GM19467 (cell line): Measurements from ENCODE around the gene NOC2L.

Source experiments
- ATAC-seq: cut with Tn5 transposase; IDR thresholded peaks from one replicate; pipeline ENCODE4 v1.9.1; 2021; ENCODE audit warnings: mild to moderate bottlenecking, moderate library complexity; ENCODE audit not compliant: unreplicated experiment

NOC2L gene

DNA sequence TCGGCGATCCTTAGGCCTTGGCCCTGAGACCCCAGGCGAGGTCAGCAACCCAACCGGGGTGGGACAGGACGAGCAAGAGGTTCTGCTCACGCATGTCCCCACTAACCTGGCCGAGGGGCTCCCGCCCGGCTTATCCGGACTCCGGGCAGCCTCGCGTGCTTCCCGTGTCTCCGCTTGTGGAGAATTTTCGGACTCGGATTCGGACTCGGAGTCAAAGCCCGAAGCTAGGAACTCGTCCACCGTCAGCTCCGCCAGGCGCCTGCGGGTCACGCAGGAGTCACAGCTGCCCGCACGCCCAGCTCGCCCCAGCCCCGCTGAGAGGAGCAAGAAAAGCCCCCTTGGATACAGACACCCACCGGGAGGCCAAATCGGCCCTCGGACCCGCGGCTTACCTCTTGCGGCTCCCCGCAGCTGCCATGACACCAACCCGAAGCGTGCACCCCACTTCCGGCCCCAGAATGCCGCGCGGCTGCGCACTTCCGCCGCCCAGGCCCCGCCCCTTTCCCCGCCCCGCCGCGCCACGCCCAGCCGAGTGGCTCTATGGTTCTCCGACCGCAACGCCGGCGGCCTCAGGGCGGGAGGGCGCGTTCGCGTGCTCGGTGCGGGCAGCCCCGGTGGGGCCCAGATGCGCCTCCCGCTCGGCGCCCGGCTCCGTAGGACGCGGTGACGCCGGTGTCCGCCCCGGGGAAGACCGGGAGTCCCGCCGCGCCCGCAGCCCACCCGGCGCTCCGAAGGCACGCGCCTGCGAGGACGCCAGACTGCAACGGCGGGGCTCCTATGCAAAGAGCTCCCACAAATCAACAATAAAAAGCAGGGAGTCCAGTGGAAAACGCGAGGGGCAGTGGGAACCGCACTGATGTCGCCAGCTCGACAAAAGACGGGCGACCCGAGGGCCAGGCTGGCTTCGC, at the start of gene NOC2L:
Gene NOC2L, minus strand, starts transcription at position 434 of the 908 bp plus-strand sequence. Its CDS starts 16 bp downstream, at position 418.
- peak; percentile 71 for ATAC-seq

DNA sequence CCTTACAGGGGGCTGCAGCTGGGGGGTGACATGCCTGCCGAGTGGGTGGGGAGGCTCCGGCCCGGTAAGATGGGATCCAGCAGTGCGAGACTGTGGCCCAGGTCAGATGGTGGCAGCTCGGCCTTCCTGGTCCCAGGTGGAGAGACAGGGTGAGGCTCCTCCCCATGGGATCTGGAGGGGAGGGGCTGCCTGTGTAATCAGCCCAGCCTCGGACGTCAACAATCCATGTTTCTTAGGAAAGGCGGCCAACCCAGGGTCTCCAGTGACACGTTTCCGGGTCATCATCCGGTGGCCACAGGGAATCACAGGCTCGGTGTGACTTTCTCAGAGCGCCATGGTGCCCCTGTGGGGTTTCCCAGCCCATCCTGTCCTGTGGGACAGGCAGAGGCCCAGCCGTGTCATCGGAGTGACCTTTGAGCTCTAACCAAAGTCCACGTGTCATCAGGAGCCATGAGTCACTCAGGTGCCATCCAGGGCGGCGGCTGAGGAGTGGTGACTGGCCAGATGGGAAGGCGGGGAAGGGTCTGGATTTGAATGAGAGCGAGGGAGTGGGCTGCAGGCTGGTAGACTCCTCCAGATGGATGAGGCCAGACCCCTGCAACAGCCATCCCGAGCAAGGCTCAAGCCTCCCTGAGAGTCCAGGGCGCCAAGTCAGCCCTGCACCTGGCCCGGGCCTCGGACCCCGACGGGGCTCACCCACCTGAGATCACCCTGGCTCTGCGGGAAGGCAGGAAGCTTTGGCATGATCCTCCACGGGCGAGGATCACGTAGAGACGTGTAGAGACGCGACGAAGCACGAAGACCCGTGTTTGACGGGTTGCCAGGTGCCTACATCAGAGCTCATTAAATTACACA, 47.5 kb upstream of the NOC2L start:
- no peak for ATAC-seq

DNA sequence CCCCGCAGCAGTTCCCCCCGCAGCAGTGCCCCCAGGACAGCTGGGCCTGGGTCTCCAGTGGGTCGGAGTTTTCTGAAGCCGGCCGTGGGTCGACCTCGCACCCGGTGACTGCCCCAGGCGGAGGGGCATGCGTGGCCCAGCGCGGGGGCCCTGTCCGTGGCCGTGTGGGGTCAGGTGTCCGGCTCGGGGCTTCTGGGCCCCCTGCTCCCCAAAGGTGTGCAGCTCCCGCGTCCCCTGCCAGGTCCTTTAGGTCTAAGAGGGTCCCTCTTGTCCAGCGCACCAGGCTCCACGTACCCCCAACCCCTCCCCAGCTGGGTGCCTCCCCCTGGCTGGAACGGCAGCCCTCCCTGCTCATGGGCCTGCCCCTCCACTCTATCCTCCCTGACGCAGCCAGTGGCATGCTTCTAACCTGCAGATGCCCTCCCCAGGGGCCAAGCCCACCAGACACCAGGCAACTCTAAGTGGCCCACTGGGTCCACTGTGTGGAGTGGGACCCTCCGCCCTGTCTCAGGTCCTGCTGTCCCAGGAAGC, 46.8 kb upstream of the NOC2L start:
- no peak for ATAC-seq

DNA sequence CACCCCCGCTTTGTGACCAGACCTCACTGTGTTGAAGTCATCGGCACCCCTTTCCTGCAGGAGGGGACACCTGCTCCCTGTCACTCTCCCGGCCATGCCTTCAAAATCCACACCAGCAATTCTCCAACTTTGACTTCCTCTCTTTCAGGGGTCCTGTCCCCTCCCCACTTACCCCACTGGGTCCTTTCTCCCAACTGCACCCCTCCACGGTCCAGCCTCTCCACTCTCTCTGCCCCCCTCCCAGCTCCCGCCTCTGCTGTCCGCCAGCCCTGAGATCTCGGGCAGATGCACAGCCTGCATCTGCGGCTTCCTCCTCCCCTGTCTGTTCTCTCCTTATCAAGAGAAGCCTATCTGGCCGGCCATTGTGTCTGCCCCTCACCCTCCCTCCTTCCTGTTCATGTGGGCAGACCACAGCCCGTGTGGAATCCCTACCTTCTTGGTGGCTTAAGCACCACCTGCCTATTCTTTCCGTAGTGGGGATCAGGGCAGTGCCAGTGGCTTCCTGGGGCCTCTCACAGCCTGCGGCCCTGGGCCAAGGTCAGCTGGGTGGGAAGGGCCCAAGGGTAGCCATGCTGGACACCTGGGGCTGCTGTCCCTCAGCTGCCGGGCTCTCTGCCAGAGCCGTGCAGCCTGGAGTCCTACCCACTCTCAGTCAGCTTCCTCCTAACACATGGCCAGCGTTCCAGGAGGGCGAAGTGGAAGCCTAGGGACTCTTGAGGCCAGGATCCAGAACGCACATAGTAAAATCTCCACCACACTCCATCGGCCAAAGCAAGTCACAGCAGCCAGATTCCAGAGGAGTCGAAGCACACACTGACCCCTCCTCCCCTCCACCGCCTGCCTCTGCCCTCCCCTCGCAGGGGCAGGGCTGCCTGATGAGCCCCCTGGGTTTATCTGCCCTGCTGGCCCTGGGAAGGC, 46.0 kb upstream of the NOC2L start:
- no peak for ATAC-seq

DNA sequence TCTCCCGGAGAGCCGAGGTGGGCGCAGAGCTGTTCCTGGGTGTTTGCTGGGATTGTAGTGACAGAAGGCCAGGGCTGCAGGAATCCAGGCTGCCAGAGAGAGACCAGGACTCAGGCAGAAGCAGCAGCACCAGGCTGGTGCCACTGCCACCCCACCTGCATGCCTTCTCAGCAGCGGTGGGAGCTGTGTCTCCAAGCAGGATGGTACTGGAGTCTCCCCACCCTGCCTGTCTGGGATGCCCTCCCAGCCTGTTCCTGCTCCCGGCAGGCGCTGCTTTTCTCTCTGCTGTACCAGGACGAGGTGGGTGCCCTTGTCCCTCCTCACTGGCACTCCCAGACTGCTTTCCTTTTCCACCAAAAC, 45.3 kb upstream of the NOC2L start:
- ATAC-seq = no peak

DNA sequence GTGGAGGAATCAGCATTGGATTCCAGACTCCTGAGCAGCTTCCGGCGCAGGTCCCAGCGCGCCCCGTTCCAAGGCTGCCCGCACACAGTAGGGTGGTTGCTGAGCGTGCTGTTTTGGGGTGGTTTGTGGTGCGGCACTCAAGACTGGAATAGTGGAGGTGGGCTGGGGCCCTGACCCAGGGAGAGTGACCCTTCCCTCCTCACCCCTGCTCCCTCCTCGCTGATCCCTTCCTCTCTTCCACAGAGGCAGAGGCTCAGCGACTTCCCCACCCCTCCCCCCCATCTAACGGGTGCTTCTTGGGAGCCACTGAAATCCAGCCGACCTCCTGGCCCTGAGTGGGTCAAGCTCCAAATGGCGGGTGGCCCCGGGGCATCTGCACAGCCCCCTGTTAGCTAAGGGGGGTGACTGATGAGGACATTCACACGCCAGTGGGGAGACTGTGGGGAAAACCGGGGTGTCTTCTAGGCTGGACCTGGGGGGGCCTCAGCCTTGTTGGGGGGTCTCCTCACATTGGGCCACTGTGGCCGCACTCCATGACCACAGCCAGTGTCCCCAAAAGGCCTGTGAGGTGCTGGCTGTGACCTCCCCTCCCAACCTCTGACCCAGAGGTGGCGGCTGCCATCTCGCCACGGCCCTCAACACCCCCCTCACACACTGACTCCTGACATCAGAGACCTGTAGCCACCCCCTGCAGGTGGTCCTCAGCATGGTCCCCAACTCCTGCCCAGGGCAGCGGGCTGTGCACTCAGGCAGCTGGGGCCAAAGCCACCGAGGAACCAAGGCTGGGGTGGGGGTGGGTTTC, 44.8 kb upstream of the NOC2L start:
- no peak for ATAC-seq

DNA sequence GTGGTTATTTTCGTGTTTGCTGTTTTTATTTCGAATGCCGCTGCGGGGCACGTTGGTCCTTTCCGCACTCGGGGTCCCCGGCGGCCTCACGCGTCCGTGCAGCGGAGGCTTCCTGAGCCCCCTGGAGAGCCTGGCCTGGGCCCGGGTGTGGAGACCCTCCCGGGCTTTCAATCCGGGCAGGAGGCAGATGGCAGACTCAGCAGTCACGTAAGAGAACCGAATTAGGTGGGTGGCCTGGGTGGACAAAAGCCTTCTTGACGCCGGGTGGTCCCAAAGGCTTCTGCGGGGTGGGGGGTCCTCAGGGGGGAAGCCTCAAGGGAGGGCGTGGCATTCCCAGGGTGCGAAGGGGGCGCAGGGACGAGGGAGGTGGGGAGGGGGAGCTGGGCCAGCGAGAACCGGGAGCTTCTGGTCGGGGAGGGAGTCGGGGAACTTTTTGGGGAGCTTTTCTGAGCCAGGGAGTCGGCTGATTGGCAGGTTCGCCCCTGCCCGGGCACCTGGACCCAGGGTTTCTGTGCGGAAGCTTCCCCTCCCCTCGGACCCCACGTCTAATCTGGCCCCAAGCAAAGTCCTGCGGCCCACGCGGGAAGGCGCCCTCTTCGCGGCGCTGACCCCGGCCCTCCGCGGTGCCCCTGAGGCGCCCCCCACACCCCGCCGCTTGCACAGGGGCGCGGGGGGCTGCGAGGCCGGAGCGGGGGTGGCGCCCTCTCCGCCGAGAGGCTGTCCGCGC, 42.2 kb upstream of the NOC2L start:
- no peak for ATAC-seq

DNA sequence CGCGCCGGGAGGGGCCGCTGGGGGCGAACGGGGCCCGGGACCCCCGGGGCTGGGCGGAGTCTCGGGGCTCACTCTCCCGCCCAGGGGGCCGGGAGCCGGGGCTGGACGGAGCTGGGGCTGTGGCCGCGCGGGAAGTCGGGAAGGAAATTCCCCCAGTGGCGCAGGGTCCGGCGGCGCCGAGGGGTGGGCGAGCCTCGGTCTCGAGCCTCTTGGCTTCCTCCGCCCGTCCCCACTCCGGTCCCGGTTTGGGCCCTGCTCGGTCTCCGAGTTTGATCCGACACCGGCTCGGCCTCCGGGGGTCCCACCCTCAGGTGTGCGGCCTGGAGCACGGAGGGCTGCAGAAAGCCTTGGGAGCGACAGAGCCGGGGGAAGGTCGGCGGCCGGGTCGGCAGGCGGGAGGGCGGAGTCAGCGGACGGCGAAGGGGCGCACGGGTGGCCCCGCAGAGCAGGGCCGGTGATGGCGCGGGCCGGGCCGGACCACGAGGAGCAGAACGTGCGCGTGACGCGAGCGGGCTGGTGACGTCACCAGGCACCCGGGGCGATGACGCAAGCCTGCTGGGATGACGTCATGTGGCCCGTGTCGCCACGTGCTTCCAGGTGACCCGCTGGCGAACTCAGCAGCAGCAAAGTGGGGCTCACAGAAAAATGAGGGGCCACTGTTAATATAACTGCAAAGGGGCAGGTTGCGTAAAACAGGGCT, 41.5 kb upstream of the NOC2L start:
- no peak for ATAC-seq

DNA sequence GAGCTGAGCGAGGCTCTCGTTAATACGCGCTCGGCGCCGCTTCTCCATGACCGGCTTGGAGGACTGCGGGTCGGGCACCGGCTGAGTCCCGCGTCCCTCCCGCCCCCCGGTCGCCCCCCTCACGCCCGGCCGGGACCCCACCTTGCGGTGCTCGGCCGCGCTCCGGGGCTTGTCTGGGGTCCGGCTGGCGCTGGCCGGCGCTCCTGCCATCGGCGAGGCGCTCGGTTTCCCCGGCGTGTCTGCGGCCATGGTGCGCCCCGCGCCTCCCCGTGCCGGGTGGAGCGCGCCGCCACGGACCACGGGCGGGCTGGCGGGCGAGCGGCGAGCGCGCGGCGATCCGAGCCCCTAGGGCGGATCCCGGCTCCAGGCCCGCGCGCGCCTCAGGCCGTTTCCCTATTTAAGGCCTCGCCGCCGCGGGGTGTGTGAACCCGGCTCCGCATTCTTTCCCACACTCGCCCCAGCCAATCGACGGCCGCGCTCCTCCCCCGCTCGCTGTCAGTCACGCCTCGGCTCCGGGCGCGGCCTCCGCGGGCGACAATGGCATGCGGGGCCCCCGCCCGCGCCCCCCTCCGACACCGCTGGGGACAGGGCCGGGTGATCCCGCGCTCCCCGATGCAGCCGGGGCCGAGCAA, 40.8 kb upstream of the NOC2L start, which contains the start of gene HES4:
Gene HES4, minus strand, starts transcription at position 373 of the 632 bp plus-strand sequence. Its CDS starts 124 bp downstream, at position 249.
- ATAC-seq = no peak

DNA sequence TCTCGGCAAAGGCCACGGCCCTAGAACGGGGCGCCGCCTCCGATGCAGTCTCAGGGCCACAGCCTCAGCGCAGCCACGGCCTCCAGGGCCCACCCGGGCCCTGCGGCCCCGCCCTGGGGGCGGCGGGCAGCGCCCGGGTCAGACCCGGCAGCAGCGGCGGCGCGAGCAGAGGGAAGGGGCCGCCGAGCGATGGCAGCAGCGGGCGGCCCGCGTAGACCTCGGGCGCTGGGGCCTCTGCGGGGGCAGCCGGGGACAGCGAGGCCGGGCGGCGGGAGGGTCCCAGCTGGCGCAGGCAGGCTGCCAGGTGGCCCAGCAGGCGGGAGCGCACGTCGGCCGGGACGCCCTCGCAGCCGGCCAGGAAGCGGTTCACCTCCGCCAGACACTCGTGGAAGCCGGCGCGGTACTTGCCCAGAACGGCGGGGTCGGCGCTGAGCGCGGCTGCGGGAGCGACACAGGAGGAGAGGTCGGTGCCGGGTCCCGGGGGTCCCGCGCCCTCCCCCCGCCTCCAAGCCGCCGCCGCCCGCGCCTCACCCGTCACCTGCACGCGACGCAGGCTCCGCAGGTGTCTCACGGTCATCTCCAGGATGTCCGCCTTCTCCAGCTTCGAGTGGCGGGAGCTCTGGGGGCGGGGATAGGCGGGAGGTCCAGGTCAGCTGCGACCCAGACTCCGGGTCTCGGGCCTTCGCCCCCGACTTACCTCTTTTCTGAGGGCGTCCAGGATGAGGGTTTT, 40.1 kb upstream of the NOC2L start:
- no peak for ATAC-seq

DNA sequence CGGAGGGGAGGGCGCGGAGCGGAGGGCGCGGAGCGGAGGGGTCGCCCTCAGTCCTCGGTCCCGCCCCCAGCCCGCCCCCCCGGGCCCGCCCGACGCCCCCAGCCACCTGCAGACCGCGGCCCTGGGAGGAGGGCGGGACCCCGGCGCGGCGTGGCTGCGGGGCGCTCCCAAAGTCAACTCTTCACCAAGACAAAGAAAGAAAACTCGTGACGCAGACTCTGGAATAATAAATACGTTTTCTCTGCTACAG, 39.6 kb upstream of the NOC2L start:
- no peak for ATAC-seq

DNA sequence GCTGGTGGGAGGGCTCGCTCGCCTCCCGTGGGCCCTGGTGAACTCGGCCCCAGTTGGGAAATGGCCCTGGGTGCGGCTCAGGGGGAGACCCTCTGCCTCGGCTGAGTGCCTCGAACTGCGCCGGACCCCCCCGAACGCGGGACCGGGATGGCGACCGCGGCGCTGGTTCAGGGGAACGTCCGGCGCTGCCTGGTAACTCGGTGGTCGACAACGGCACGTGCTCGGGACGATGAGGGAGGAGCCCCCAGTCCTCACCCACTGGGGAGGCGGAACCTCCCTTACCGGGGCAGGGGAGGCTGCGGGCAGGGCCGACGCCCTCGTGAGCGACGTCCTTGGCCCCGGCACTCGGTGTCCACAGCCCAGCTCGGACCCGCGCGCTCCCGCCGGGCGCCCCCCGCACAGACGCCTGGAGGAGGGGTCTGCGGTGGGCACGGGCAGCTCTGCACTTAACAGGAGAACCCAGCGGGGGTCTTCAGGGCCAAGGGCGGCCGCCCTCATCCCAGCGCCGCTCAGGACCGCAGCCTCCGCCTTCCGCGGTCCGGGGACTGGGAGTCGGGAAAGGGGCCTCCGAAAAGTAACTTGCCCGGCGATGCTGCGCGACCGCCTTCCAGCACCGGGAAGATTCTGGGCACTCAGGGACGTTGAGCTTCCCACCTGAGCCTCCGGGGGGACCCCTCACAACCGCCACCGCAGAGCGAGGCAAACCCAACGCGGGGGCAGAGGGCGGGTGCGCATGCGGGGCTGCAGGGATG, 39.1 kb upstream of the NOC2L start:
- no peak for ATAC-seq

DNA sequence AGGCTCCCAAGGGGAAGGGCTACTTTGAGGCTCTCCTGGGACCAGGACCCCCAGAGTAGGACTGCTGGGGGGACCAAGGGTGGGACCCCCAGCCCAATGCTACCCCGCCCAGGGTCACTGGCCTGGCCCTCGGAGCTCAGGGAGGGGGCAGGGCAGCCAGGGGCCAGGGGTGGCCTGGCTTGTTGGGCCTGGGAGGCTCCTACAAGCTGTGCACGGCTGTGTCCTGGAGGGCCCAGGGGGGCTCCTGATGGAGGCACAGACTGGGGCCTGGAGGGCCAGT, 38.6 kb upstream of the NOC2L start:
- ATAC-seq = no peak

DNA sequence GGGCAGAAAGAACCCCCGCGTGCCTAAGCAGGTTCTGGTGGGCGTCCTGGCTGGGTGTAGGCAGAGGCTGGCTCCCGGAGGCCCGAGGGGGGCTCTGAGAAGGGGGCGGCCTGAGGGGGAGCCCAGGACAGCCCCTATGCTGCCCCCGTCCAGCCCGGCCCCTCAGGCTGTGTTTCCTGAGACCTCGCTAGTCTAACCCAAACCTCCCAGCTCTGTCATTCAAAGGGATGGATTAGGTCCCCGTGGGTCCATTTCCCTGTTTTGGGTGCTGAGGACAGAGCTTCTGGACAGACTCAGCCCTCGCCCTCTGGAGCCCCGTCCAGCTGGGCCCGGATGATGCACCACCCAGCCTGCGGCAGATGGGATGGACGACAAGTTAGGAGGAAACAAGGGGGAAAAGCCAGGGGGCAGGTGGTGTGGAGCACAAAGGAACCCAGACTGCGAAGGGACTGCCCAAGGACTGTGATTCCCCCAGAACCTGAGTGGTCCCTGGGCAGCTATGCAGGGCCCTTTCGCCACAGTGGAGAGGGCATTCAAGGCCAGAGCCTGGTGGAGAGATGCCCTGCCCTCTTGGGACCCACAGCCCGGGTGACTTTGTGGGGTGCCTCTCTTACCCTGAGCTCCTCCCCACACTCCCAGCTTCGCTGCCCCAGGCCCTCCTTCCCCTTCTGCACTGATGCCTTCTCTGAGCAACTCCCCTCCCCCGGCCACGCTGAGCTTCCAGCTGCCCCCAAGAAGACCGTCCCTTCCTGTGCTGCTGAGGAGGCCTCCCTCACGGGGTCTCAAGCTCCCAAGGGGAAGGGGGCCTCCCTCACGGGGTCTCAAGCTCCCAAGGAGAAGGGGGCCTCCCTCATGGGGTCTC, 38.0 kb upstream of the NOC2L start:
- no peak for ATAC-seq

DNA sequence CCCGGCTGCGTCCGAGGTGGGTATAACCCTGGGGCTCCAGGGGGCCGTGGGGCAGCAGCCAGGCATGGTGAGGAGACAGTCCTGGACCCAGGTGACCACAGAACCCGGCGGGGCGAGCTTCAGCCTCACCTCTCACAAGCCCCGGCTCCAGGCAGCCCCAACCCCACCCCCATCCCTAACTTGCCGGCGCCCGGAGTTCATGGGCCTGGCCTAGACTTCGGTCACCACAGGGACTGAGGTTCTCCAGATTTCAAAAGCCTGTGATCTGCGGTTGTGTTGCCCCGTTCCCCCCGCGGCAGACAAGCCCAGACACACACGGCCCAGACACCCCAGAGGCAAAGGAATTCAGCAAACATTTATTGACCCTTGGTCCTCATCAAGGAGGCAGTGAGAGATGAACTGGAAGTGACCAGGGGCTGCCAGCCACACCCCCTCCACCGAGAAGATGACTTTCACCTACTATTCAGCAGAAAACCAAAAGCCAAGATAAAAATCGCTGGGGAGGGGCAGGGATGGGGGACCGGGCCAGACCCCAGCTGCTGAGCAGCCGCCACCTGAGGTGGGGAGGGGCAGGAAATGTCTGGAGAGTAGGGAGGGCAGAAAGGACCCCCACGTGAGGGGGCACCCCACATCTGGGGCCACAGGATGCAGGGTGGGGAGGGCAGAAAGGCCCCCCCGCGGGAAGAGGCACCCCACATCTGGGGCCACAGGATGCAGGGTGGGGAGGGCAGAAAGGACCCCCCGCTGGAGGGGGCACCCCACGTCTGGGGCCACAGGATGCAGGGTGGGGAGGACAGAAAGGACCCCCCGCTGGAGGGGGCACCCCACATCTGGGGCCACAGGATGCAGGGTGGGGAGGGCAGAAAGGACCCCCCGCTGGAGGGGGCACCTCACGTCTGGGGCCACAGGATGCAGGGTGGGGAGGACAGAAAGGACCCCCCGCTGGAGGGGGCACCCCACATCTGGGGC, 36.9 kb upstream of the NOC2L start:
- no peak for ATAC-seq
